NCI-H2107 treated with DMSO at 0.1 percent for 48 hours (cell line): ENCODE results near the gene KPNA1.
A peak's percentile ranks its signal among the peaks of the same experiment; 100 is the strongest.
"Not testable (repeated sequence)": the region's sequence is repeated elsewhere in the genome, so short reads cannot be mapped to it uniquely, and the experiment has no call there.

ENCODE experiments used
- DNase-seq: peaks from one replicate; lab custom pipeline; 2025; ENCODE audit not compliant: unreplicated experiment; lab: John Stamatoyannopoulos, UW

The KPNA1 gene

GRCh38 chr3:122520861-122521260 lies 6.1 kb upstream of the KPNA1 start:
- no peak for DNase-seq

DNA sequence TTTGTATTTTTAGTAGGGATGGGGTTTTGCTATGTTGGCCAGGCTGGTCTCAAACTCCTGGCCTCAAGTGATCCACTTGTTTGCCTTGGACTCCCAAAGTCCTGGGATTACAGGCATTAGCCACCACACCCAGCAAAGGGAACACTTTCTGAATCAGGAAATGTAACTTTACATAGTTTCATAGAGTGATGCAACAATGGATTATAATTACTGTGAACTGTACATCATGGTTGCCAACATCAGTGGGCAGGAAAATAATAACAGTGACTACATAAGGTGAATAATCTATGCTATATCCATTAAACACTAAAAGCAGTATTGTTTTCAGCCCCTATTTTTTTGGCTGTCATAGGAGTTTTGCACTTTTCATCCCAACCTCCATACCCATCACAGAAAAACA lies 5.0 kb upstream of the KPNA1 start:
- no peak for DNase-seq

- no peak for DNase-seq
Observed at GRCh38 chr3:122516846-122517360, 2.2 kb upstream of the KPNA1 start.

DNA sequence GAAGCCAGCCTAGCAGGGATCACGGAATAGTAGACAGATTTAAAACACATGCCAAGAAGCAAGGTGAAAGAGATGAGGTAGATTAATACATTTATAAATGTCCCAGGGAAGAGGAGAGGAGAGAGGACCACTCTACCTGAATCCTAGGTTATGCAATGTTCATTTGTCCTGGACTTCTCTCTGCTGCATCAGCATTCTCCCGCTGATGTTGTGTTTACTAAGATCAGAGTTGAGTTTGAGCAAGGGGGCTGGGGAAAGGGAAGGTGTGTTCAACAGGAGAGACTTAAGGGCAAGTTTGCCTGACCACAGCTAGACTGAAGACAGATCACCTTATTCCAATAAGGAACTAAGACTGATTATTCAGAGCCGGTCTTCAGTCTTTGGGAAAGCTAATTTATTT lies 1.1 kb upstream of the KPNA1 start:
- no peak for DNase-seq

- DNase-seq, result peak; percentile 49
Observed at GRCh38 chr3:122515020-122515468, 305 bp upstream of the KPNA1 start.

DNA sequence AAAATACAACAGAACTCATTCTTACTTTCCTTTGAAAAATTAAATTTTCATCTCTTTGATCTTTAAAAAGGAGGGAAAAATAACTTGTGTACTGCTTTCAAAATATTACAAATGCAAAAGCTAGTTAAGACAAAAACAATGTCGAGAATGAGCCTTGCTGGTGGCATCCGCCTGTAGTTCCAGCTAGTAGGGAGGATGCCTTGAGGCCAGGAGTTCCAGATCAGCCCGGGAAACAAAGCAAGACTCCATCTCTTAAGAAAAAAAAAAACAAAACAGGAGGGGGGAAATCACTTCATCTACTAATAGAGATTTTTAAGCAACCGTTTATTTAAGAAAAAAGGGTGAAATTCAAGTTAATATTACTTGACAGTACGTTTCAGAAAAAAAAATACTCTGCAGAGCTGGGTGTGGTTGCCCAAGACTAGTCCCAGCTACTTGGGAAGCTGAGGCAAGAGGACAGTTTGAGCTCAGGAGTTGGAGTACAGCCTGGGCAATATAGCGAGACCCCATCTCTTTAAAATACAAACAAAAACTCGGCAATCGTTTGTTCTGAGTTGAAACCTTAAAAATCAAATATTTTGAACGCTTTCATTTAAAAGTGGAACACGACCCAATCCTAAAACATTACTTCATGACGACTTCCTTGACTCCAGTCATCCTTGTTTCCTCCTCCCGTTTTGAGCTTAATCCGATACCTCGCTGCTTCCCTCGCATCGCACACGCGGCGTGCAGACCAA lies 1.2 kb downstream of the KPNA1 start:
- no peak for DNase-seq

GRCh38 chr3:122512284-122512683 lies 2.5 kb downstream of the KPNA1 start:
- no peak for DNase-seq

DNA sequence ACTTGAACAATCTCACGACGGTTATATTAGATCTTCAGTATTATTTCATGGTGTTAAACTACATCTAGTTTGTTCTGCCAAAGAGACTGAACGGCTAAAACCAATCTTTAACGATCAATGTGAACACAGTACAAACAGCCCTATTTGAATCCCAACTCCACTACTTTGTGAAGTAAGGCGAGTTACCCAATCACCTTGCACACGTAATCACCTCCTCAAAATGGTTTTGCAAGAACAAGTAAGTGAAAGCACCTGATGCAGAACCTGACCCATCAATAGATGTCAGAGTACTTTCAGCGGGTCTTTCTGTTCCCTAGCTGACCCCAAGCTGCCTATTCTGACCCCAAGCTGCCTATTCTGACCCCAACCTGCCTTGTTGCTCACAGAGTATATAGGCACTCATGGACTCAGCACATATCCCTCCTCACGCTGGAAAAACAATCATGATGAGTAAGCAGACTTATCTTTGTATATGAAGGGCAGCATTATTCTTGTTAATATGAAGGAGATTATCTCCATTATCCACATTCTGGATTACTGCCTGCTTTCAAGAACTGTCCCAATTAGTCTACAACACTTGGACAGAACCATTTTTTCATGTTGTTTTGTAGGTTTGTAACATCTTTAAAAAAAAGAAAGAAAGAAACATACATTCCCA lies 3.7 kb downstream of the KPNA1 start:
- no peak for DNase-seq

GRCh38 chr3:122508944-122509343 lies 5.8 kb downstream of the KPNA1 start:
- not testable (repeated sequence) for DNase-seq

DNA sequence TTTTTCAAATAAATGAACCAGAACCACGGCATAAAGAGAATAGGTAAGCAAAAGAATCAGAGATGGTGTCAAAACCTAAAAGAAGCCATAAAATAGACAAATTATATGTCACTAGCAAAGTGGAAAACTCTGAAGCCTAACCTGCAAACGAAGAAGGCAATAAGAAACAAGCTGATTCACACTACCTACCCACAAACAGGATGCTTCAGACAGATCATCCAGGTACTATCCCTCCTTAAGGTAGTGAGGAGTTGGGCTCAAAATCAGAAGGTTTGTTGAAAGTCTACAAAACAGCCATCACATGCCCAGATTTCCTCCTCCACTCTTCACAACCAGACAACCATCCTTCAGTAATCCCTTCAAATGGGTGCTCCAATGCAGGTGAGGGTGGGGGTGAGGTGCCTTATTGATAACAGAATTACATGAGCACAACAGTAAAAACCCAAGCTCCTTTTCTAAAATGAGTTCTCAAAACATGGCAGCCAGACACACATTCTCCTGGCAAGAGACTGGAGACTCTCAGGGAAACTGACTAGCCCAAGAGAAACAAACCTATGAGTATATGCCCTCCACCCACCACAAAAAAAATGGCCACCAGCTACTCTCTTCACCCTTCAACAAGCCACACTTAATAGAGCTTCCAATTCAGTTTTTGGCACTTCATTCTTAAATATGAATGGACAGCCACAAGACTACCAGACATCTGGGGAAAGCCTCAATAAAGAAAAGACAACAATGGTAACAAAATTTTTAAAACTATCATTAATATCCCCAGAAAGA lies 6.4 kb downstream of the KPNA1 start:
- no peak for DNase-seq

- no peak for DNase-seq
Observed at GRCh38 chr3:122506450-122506849, 8.3 kb downstream of the KPNA1 start.

DNA sequence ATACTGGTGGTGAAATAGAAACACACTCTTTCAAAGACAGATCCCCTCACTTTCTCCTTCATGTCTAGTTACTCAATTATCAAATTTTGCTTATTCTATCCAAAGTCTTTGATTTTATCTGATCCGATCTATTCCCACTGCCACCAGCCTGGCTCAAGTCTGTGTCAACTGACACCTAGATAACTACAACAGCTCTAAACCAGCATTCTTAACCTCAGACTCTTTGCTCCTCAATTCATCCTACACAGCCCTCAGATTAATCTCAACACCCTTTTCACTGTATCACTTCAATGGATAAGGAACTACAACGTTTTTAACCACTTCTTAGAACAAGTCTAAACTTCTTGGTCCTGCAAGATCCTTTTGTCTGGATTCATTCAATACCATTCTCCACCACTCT lies 9.1 kb downstream of the KPNA1 start:
- DNase-seq, result no peak

GRCh38 chr3:122502941-122503340 lies 11.8 kb downstream of the KPNA1 start:
- DNase-seq, result no peak

DNA sequence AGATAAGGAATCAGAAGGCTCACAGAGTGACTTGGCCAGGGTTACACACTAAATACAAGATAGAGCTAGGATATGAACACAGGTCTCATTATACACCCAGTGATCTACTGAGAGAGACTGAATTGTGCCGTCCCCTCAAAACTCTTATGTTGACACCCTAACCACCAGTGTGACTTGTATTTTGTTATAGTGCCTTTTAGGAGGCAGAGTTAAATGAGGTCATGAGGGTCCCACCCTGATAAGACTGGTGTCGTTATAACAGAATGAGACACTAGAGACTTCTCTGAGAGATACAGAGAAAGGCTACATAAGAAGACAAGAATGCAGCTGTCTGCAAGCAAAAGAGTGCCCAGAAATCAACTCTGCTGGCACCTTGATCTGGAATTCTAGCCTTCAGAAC lies 12.6 kb downstream of the KPNA1 start:
- DNase-seq, result no peak

- not testable (repeated sequence) for DNase-seq
Observed at GRCh38 chr3:122500964-122501363, 13.8 kb downstream of the KPNA1 start.

GRCh38 chr3:122498152-122498551 lies 16.6 kb downstream of the KPNA1 start:
- DNase-seq, result no peak

GRCh38 chr3:122497425-122497824 lies 17.3 kb downstream of the KPNA1 start:
- no peak for DNase-seq

DNA sequence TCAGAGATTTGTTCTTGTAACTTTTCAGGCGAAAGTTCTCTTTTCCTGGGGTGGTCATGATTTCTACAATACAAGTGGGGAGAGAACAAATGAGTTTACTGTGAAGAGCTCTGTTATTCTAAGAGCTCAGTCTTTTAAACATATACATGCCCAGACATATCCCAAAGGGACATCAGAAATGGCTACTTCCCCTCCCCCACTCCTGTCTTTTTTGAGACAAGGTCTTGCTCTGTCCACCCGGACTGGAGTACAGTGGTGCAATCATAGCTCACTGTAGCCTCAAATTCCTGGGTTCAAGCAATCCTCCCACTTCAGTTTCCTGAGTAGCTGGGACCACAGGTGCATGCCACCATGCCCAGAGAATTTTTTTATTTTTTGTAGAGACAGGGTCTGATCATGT lies 18.2 kb downstream of the KPNA1 start:
- no peak for DNase-seq

- DNase-seq, result peak; percentile 64
Observed at GRCh38 chr3:122493296-122493695, 21.4 kb downstream of the KPNA1 start.

GRCh38 chr3:122488262-122488973 lies 26.3 kb downstream of the KPNA1 start:
- DNase-seq, result no peak

DNA sequence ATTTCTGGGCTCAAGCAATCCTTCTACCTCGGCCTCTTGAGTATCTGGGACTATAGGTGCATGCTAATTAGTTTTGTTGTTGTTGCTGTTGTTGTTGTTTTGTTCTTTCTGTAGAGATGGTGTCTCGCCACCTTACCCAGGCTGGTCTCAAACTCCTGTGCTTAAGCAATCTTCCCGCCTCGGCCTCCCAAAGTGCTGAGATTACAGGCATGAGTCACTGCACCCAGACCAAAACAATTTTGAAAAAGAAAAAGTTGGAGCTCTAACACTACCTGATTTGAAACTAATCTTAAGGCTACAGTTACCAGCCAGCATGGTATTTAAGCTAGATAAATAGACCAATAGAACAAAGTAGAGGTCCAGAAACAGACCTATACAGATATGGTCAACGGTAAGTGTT lies 29.8 kb downstream of the KPNA1 start:
- no peak for DNase-seq
